GM10248 (cell line): ENCODE measurements around the gene RASD1.
"Not testable (repeated sequence)": the region's sequence is repeated elsewhere in the genome, so short reads cannot be mapped to it uniquely, and the experiment has no call there.

Source experiments
- CTCF ChIA-PET: fragments of 300-600 bp; sonication (Branson Sonifier 250); formaldehyde crosslinking; extraction: SDS; loops from one replicate; lab custom pipeline; 2021; ENCODE audit warnings: antibody characterized with exemption; lab: Yijun Ruan, JAX
- POLR2A ChIA-PET: fragments of 350-650 bp; sonication (Branson Sonifier 250); formaldehyde crosslinking; extraction: SDS; loops from one replicate; lab custom pipeline; 2020; ENCODE audit warnings: antibody characterized with exemption; lab: Yijun Ruan, JAX
- DNase-seq: peaks from one replicate; pipeline ENCODE4 v3.0.0; 2012; ENCODE audit errors: extremely low spot score
- TF ChIP-seq, protein P1 (sequence below): IDR thresholded peaks from 2 replicates; pipeline ENCODE4 v1.5.1; 2012; ENCODE audit warnings: mild to moderate bottlenecking, low read depth; ENCODE audit errors: extremely low read depth, missing control alignments, control extremely low read depth

Gene RASD1

GRCh38 chr17:17462048-17462824 is 34.0 kb downstream of the RASD1 start:
- TF ChIP-seq, protein P1, sequence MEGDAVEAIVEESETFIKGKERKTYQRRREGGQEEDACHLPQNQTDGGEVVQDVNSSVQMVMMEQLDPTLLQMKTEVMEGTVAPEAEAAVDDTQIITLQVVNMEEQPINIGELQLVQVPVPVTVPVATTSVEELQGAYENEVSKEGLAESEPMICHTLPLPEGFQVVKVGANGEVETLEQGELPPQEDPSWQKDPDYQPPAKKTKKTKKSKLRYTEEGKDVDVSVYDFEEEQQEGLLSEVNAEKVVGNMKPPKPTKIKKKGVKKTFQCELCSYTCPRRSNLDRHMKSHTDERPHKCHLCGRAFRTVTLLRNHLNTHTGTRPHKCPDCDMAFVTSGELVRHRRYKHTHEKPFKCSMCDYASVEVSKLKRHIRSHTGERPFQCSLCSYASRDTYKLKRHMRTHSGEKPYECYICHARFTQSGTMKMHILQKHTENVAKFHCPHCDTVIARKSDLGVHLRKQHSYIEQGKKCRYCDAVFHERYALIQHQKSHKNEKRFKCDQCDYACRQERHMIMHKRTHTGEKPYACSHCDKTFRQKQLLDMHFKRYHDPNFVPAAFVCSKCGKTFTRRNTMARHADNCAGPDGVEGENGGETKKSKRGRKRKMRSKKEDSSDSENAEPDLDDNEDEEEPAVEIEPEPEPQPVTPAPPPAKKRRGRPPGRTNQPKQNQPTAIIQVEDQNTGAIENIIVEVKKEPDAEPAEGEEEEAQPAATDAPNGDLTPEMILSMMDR = no peak
- POLR2A ChIA-PET = no interaction called here
- CTCF ChIA-PET = interaction anchor here (0.9 to 1.4 kb wide), 3 partner anchors 13 to 35 kb away, joined by 3 to 4 read pairs (median 4); partner anchors contain the start of gene RASD1
- DNase-seq = no peak

GRCh38 chr17:17460038-17460437 is 36.2 kb downstream of the RASD1 start:
- ChIA-PET CTCF (no interaction called here), POLR2A (no interaction called here)
- no peak for DNase-seq
- TF ChIP-seq, protein P1 = no peak

DNA sequence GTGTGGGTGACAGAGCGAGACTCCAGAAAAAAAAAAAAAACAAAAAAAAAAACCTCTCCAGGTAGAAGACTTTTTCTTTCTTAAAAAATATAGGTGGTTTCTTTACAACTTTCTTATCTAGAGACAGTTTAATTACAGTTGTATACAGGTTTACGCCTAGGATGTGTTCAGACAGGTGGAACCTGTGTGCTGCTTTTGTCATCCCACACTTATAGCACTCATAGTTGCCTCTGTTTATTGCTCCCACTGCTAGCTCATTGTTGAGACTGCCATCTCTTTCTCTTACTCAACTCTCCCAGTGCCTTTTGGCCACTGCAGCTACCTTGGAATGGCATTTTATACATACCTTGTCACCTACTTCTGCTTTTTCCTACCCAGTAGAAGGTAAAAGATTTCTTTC is 38.5 kb downstream of the RASD1 start:
- POLR2A ChIA-PET = no interaction called here
- TF ChIP-seq, protein P1 = no peak
- no peak for DNase-seq
- CTCF ChIA-PET = no interaction called here

- CTCF ChIA-PET = no interaction called here
- POLR2A ChIA-PET = no interaction called here
- no peak for DNase-seq
- TF ChIP-seq, protein P1 = no peak
Measured at GRCh38 chr17:17456251-17456650, 39.9 kb downstream of the RASD1 start.

GRCh38 chr17:17455173-17455572 is 41.0 kb downstream of the RASD1 start:
- DNase-seq = no peak
- TF ChIP-seq, protein P1 = no peak
- ChIA-PET CTCF (no interaction called here), POLR2A (no interaction called here)

DNA sequence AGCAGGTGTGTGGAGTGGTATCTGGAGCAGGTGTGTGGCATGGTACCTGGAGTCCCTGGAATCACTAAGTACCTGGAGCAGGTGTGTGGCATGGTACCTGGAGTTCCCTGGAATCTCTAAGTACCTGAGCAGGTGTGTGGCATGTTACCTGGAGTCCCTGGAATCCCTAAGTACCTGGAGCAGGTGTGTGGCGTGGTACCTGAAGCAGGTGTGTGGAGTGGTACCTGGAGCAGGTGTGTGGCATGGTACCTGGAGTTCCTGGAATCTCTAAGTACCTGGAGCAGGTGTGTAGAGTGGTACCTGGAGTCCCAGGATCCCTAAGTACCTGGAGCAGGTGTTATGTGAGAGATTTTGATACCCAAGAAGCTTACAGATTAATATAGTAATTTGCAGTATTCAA is 41.5 kb downstream of the RASD1 start:
- CTCF ChIA-PET = interaction anchor here (1.8 kb wide), 1 partner anchor 42 kb away, joined by 4 read pairs; the partner anchor contains the start of gene RASD1
- DNase-seq, POLR2A ChIA-PET: not testable (repeated sequence)

- no peak for DNase-seq
- TF ChIP-seq, protein P1 = no peak
- POLR2A ChIA-PET = no interaction called here
- CTCF ChIA-PET = interaction anchor here (1.0 to 1.8 kb wide), 2 partner anchors 18 to 42 kb away, joined by 4 read pairs; partner anchors contain the start of gene RASD1
Measured at GRCh38 chr17:17454276-17454675, 41.9 kb downstream of the RASD1 start.
